Stimulated activated CD4-positive, alpha-beta T cell treated with anti-CD3 and anti-CD28 coated beads, Interleukin-12 subunit alpha, Interleukin-12 subunit beta, amount 100 ng/mL, for 24 hours (primary cell): ENCODE results near the gene DTWD2.
A peak's percentile ranks its signal among the peaks of the same experiment; 100 is the strongest.

Experiments used
- DNase-seq, 2 experiments: peaks; one replicate each; pipeline ENCODE4 v3.0.0-alpha.2; 2020; ENCODE audit warnings: low read depth in 2 of 2

Gene DTWD2, protein sequence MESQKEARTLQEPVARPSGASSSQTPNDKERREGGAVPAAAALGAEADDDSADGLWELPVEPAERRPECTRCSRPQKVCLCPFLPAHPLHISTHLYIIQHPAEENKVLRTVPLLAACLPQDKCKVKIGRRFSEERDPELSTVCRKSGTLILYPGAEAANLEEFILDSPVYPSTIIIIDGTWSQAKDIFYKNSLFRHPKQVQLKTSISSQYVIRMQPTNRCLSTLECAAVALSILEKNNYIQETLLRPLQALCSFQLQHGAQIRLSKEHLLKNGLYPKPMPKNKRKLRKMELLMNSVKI

DNA sequence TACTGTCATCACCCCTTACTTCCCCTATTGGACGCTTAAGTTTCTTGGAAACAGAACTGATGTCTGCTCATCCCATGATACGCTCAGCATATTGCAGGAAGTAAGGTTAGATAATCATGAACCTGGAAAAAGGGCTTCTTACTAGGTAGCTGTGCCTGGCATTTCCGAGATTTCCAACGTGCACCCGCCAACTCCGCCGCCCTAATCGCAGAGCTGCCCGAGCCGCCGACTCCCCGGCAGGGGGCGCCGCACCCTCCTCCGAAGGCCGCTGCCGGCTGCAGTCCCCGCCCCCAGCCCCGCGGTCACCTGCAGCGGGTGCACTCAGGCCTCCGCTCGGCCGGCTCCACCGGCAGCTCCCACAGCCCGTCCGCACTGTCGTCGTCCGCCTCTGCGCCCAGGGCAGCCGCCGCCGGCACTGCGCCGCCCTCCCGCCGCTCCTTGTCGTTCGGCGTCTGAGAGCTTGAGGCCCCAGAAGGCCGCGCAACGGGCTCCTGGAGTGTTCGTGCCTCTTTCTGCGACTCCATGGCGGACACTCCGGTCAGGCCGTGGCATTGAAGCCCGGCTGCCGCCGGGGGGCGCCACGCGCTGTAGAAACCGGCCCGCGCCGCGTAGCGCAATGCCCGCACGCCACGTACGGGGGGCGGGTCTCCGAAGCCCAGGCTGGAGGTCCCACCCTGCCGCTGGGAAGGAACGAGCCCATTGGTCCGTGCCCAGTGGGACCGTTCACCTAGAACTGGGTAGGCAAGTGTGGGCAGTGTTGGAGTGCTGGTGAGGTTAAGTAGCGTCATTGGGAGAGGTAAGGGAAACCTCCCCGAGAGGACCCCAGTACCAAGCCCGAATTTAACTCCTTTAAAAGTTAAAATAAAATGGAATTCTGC lies at the start of gene DTWD2:
Gene DTWD2, minus strand, starts transcription at position 560 of the 878 bp plus-strand sequence. Its CDS starts 36 bp downstream, at position 524.
- peak; percentile 85 to 90 for DNase-seq

DNA sequence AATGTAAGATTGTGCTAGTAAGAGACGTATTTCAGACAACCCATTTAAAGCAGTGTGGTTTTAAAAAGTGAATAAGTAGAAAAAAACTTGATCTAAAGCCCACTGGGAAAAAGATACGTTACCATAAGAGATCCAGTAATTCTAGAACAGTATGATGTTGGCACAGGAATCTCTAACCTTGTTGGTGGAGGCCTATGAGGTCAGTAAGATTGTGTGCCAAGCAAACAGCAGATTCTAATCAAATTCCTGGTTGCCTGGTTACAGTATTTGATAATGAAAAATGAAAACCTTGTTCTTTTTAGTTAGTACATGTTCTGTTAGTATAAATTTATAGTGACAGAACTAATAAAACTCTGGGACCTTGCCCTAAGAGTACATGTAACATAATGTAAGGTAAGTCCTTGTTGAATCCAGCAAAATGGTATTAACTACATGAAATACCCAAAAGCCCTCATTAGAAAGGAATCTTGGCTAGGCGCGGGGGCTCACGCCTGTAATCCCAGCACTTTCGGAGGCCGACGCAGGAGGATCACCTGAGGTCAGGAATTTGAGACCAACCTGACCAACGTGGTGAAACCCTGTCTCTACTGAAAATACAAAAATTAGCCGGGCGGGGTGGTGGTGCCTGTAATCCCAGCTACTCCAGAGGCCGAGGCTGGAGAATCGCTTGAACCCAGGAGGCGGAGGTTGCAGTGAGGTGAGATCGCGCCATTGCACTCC lies 49.3 kb upstream of the DTWD2 start:
- no peak for DNase-seq

DNA sequence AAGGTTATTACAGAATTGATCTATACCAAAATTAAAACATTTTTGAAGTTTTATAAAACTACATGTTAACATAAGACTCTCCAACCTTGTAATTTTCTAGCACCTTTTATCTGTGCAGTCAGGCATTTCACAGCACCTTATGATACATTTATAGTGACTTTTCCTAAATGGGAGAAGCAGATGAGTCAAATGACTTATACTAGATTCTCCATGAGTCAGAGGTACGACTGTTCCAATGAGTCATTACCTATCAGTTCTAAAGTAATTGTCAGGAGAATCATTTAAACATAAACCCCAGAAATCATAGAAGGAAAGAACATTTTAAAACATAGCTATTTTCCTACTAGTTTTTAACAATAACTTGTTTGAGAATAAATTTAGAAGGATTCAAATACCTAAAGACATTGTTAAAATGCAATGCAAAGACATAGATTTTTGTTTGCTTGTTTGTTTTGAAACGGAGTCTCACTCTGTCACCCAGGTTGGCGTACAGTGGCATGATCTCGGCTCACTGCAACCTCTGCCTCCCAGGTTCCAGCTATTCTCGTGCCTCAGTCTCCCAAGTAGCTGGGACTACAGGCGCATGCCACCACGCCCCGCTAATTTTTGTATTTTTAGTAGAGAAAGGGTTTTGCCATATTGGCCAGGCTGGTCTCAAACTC lies 47.9 kb upstream of the DTWD2 start:
- DNase-seq, result no peak

DNA sequence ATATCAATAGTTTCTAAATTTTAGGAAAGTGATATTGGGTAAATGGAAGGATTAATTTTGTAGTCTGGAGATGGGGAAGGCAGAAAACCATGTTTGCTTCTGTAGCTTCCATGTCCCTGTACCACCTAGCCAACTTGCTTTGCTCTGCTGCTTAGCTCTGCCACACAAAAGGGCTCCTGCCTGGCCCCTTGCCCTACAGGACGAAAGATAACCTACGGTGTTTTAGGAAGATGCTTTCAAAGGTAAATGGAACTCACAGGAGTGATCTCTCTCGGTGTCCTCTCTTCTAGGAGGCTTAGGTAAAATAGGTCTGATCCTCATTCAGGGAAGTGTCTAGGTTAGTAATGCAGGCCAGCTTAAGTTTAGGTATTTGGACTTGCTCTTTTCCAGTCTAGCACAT lies 44.8 kb upstream of the DTWD2 start:
- DNase-seq, result no peak

DNA sequence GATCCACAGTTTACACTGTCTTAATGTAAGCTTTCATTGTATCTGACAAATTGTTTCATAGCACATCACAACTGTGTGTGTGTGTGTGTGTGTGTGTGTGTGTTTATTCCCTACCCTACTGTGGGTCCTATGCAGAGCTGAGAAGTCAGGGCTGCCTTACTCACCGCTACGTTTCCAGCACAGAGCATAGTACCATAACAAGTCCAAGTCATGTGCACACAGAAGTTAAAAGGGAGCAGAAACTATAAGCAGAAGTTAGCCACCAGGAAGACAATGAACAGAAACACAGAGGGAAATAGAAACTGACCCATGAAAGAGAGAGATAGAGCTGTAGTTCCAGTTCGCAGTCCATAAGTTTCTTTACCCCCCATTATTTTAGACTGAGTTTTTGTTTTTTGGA lies 44.3 kb upstream of the DTWD2 start:
- no peak for DNase-seq

DNA sequence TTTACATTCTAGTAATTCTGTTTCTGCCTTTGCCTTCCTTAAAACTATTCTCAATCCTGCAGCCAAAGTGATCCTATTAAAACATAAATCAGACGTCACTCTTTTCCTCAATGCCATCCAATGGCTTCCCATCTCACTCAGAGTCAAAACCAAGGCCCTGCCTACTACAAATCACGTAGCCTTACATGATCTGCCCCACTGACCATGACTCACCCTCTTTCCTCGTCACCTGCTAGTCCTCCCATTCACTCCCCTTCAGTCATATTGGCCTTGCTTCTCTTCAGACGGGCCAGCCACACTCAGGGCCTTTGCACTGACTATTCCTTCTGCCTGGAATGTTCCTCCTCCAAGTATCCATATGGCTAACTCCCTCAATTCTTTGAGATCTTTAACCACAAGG lies 43.6 kb upstream of the DTWD2 start:
- peak in 1 of 2 experiments; percentile 5 for DNase-seq

DNA sequence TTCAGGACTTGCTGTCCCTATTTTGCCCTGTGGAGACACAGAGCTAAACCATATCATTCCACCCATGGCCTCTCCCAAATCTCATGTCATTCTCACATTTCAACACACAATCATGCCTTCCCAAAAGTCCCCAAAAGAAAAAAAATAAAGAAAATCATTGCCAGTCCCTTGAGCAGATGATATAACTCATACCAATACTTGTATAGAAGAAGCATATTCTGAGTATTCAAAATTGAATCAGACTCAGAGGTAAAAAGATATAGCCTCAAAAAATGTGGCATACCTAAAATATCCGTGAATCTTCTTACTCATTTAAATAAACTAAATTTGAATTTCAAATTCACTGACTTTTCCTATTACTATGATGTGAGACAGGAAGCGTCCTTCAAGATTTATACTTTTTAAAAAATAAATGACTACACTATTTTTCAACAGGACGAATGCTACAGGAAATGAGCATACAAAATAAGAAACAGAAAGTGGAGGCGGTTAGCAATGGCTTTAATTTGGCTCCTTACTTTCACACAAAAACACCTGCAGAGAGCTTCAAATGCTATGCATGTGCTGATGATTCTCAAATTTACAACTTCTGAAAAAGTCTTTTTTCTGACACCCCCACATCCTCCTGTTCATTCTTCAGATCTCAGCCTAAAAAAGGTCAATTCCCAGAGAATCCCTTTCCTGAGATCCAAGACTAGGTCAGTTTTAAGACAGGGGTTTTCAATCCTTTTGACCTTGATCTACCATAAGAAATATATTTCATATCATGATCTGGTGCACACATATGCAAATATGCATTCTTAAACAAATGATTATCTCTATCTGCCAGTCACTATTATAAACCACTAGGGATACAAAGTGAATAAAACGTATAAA lies 42.9 kb upstream of the DTWD2 start:
- DNase-seq, result no peak

DNA sequence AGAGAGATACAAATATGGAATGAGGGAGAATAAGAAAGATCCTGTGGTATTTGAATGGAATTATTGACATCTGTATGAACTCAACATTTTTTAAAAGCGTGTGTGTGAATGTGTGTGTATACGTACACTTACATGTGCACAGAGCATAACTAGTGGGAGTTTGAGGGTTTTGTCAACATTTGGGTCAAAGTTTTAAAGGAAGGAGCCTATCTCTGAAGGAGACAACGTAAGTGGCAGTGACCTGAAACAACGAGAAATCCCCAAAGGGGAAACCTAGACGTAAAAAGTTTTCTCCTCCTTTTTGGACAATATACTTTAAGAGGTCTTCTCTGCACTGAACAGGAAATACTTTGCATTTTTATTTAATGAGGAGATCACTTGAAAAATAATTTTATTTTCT lies 40.2 kb upstream of the DTWD2 start:
- no peak for DNase-seq

DNA sequence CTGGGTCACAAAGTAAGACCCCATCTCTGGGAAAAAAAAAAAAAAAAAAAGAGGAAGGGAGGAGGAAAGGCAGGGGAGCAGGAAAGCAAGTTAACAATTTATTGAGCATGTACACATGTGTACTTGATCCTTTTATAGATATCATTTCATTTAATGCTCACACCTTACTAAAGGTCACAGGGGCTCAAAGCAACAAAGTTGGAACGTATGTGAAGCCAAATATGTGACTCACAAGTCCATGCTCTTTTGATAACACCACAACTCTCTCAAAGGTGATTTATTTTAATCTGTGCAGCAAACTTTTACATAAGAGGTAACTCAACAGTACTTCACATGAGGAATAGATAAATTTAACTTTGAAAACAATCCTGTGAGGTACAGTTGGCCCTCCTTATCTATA lies 34.4 kb upstream of the DTWD2 start:
- no peak for DNase-seq

DNA sequence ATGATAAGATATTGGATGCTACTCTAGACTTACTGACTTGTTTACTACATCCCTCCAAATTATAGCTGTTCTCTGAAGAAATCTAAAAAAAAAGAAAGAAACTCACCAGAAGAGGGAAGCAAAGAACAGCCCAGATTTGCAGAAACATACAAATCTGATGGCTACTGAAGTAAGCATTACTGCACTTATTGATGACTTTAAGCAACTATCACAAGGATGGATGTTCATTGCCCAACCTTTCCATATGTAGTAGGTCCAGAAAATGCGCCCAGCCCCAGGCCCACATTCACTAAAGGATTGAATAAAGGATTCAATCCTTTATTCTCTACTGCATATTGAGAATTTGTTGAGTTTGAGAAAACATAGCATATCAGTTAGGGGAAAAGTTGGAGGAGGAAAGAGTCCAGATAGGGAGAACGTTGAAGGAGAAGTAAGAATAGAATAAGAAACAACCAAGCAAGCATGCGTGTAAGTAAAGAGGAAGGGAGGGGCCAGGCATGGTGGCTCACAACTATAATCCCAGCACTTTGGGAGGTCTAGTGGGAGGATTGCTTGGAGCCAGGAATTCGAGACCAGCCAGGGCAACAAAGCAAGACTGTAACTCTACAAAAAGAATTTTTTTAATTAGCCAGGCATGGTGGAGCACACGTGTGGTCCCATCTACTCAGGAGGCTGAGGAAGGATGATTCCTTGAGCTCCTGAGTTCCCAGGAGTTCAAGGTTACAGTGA lies 33.8 kb upstream of the DTWD2 start:
- DNase-seq, result no peak

DNA sequence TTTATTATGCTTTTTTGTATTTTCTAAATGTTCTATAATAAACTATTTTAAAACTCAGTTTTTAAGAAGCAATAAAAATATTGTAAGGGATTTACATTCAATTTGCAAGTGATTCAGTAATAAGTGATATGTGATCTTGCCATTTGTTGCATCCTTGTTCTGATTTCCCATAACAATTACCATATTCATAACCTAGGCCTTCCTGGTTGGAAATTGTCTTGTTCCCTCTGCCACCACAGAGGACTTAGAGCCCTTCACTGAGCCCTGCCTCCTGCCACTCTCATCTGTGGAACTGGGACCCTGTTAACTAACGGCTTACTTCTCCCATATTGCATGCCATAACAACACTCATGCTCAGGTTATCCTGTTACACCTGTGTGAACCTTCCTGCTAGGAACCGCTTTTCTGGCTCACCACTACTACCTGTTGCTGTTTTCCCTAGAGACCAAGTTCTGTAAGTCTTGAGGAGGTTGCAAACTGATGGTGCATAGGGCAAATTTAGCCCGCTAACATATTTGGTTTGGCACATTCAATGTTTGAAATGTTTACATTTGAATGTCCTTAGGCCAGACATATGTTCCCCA lies 32.9 kb upstream of the DTWD2 start:
- DNase-seq, result no peak

DNA sequence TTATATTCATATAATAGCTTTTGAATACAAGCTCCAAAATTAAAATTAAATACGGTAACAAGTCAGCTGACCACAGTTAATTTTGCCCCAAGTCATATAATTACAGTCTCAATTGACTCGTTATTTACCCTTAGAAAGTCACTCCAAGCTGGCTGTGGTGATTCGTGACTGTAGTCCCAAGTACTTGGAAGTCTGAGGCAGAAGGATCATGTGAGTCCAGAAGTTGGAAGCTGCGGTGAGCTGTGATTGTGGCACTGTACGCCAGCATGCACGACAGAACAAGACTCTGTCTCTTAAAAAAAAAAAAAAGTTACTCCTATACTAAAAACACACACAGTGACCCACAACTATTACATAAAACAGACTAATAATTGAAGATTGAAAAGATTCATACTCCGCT lies 31.6 kb upstream of the DTWD2 start:
- DNase-seq, result no peak

DNA sequence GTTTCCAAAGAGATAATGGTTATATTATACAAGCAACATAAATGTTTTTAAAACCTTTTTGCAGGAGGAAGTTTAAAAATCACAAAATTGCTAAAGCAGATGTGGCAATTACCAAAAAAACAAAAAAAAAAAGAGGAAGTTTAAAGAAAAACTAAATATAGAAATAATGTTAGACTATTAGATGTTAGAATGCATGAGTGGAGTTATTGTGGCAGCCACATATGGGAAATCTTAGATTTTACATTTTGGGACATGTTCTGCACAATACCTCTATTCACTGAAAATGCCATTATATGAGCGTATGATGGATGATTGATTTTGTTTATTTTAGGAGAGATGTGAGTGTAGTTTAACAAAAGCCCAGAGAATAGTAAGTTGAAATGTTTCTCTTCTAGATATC lies 31.2 kb upstream of the DTWD2 start:
- DNase-seq, result no peak

DNA sequence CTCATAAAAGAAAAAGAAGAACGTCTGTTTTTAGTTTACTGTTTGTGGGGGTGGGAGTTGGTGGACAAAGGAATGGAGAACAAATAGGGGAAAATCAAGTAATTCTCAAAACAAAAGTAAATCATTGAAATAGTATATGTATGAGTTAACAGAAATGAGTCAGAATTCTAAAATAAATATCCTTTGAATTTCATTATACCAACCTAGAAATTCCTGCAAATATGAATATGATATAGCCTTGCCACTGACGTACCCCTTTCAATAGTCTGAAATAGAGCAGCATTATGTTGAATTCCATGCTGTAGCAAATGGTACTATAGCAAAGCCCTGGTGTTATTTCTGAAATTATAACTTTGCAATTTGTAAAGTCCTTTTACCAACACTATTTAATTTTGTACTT lies 29.6 kb upstream of the DTWD2 start:
- DNase-seq, result no peak

DNA sequence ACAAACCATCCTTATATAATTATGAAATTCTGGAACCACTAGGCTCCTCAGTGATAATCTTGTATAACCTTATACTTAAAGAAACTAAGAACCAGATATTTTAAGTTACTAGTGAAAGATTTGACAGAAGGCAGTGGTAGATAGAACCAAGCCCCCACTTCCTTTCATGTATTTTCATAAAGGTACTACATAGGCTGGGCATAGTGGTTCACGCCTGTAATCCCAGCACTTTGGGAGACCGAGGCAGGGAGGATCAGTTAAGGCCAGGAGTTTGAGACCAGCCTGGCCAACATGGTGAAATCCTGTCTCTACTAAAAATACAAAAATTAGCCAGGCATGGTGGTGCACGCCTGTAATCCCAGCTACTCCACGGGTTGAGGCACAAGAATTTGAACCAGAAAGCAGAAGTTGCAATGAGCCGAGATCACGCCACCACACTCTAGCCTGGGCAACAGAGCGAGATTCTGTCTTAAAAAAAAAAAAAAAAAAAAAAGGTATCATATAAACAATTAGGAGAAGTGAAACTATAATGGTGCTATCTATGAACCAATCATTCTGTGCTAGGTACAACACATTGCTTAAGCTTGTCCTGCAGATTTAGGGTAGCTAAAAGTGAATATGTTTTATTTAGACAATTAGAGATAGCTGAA lies 27.9 kb upstream of the DTWD2 start:
- DNase-seq, result no peak

DNA sequence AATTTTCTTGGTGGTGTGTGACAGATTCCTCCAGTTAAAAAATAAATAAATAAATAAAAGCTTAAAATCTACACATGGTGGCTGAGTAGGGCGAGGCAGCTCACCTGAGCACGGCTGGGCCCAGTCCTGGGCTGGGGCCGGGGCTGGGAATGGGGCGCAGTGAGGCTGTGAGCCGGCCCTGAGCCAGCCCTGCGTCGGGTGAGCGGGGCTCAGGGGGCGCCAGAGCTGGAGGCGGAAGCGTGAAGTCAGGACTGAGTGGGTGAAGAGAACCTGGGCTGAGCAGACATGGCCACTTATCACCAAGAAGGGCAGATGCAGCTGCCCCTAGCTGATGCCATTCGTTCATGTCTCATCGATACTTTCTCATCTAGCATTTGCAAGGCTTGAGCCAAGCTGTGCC lies 22.8 kb upstream of the DTWD2 start:
- no peak for DNase-seq

DNA sequence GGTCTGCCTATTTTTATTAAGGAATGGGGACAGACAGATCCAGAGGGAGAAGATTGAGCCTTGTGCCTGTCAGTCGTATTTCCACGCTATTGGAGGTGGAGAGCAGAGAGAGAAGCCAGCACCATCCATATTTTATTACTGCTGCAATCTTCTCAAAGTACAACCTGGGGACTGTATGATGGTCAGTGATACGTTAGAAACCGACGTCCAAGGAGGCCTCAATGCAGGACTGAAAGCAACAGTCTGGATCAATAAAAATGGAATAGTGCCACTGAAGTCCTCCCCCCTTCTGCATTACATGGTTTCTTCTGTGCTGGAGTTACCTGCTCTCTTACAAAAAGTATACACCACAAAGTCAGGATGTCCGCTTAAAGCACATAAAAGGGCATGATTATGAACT lies 21.9 kb upstream of the DTWD2 start:
- DNase-seq, result no peak

DNA sequence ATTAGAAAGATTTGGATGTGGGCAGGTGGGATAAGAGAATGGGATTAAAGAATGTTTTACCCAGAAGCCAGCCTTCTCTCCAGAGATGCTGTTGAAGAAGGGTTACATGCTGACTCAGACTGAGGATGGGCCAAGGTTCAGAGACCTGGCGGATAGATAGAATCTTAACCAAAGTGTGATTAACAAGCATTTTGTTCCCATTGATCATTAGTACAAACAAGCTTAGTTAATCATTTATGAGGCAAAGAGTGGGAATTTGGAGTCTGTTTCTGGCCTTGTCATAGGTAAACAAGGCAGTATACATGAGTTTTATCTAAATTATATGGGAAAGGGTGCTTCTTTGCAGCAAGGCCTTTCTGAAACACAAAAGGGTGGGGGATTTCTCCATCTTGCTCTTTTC lies 20.8 kb upstream of the DTWD2 start:
- no peak for DNase-seq

DNA sequence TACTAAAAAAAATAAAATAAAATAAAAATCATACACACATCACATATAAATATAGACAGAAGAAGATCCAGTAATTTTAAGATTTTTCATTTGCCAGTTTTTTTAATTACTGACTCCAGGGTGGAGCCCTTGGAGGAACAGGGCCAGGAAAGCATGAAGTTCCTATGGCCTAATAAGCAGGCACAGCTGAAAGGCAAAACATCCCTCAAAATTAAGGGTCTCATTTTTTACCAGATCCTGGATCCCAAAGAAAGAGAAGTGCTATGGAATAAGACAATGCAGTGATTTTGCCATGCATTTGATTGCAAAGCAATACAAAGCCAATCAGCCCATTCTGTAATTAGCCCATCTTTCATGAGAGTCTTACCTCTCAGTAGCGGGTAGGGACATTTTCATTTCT lies 11.3 kb upstream of the DTWD2 start:
- no peak for DNase-seq
